ENCODE data around the gene SHC3. TPM values are rescaled to one million over a fixed set of nuclear protein-coding genes. Genes with fewer than 3 reads are reported as not detected.

Gene SHC3
- total RNA-seq, 2 donors from 2014 or later = not detected

GRCh38 chr9:89042984-89043383 lies 135.6 kb downstream of the SHC3 start:
- ATAC-seq (no peak), DNase-seq (ENCODE audit: low spot score) (no peak)
- no peak overlapping the region for H3K27ac Mint-ChIP-seq
- H3K27me3 Mint-ChIP-seq = peaks cover 7 to 25% of the 10 kb centered on the region in 2 donors
- H3K9me3 Mint-ChIP-seq = no peaks in the 10 kb centered on the region
- no peak overlapping the region for H3K4me3 Mint-ChIP-seq
- H3K36me3 Mint-ChIP-seq = no peaks in the 10 kb centered on the region
- H3K4me1 Mint-ChIP-seq (ENCODE audit: low read depth in 2 of 2) = no peaks in the 10 kb centered on the region

DNA sequence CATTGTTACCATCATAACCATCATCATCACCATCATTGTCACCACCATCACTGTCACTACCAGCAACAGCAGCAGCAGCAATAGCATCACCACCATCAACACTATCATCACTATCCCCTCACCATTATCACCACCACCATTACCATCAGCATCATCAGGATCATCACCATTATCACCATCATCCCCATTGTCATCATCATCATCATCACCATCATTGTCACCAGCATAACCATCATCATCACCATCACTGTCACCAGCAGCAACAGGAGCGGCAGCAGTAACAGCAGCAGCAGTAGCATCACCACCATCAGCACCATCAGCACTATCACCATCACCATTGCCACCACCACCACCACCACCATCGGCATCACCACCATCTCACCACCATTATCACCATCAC lies 139.0 kb downstream of the SHC3 start:
- Mint-ChIP-seq H3K27me3 (peaks cover 10 to 20% of the 10 kb centered on the region in 2 donors), H3K36me3 (no peaks in the 10 kb centered on the region), H3K4me3 (no peak overlapping the region), H3K27ac (no peak overlapping the region), H3K9me3 (no peaks in the 10 kb centered on the region), H3K4me1 (ENCODE audit: low read depth in 2 of 2) (no peaks in the 10 kb centered on the region)
- DNase-seq (ENCODE audit: low spot score) (no peak), ATAC-seq (no peak)

DNA sequence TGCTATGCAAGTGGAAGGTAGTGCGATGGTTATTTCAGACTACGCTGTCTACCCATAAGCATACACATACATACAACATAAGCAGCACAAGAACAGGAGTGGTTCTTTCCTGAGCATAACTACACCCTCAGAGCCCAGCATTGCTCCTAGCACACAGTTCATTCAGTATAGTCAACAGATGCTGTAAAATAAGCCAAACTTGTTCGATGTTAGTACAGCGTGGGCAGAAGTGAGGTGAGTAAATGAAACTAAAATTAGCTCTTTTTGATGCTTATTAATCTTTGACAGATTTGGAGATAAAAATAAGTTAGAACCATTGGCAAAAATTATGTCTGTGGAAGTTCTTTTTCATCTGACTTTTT lies 139.5 kb downstream of the SHC3 start:
- no peaks in the 10 kb centered on the region for H3K4me1 Mint-ChIP-seq (ENCODE audit: low read depth in 2 of 2)
- H3K36me3 Mint-ChIP-seq = no peaks in the 10 kb centered on the region
- DNase-seq (ENCODE audit: low spot score) (no peak), ATAC-seq (no peak)
- no peaks in the 10 kb centered on the region for H3K9me3 Mint-ChIP-seq
- H3K27me3 Mint-ChIP-seq = peaks cover 13 to 20% of the 10 kb centered on the region in 2 donors
- no peak overlapping the region for H3K4me3 Mint-ChIP-seq
- no peak overlapping the region for H3K27ac Mint-ChIP-seq

- Mint-ChIP-seq H3K4me1 (ENCODE audit: low read depth in 2 of 2) (no peaks in the 10 kb centered on the region), H3K4me3 (no peak overlapping the region), H3K27ac (no peak overlapping the region), H3K9me3 (no peaks in the 10 kb centered on the region), H3K27me3 (peaks cover 16 to 24% of the 10 kb centered on the region in 2 donors), H3K36me3 (no peaks in the 10 kb centered on the region)
- no peak for DNase-seq (ENCODE audit: low spot score)
- no peak for ATAC-seq
These were observed 140.1 kb downstream of the SHC3 start for GRCh38 chr9:89038382-89039103.

DNA sequence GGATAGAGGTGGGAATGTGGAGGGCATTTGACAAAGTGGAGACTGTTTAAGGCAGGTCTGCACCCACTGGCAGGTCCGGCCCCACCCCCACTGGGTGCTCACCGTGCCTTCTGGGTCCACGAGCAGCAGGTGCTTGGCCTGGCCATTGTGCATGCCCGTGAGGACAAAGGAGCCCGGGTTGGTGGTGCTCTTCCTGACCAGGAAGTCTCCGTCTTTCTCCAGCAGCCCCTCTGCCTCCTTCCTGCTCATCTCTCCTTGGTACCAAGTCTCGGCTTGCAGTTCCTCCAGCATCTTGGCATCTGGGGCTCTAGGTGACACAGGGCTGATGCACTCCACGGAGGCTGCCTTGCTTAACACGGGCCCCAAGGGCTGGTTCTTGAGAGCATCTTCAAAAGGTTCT lies 140.7 kb downstream of the SHC3 start:
- ATAC-seq (peak in 1 of 2 donors; percentile 28), DNase-seq (ENCODE audit: low spot score) (no peak)
- Mint-ChIP-seq H3K4me3 (no peak overlapping the region), H3K4me1 (ENCODE audit: low read depth in 2 of 2) (no peaks in the 10 kb centered on the region), H3K36me3 (no peaks in the 10 kb centered on the region), H3K27me3 (peaks cover 19 to 29% of the 10 kb centered on the region in 2 donors), H3K9me3 (no peaks in the 10 kb centered on the region), H3K27ac (no peak overlapping the region)

DNA sequence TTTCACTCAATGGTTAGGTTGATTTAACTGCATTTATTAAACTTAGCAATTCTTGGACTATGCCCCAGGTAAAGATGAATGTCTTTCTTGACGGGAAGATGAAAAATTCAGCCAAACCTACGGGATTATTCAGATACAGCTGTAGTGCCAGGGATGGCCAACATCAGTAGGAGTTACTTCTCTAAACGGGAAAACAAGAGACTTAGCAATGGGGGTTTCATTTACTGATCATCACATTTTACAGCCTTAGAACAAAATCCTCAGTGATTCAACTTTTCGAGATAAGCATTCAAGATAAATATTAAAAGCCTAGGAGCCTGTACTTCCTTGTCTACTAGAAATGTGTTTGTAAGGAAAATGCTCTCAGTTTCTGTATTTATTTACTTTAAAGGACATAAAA lies 141.3 kb downstream of the SHC3 start:
- H3K27ac Mint-ChIP-seq = no peak overlapping the region
- no peaks in the 10 kb centered on the region for H3K9me3 Mint-ChIP-seq
- ATAC-seq (no peak), DNase-seq (ENCODE audit: low spot score) (no peak)
- peaks cover 19 to 34% of the 10 kb centered on the region in 2 donors for H3K27me3 Mint-ChIP-seq
- H3K36me3 Mint-ChIP-seq = no peaks in the 10 kb centered on the region
- H3K4me3 Mint-ChIP-seq = no peak overlapping the region
- no peaks in the 10 kb centered on the region for H3K4me1 Mint-ChIP-seq (ENCODE audit: low read depth in 2 of 2)

GRCh38 chr9:89036891-89037290 lies 141.7 kb downstream of the SHC3 start:
- H3K4me3 Mint-ChIP-seq = no peak overlapping the region
- no peaks in the 10 kb centered on the region for H3K4me1 Mint-ChIP-seq (ENCODE audit: low read depth in 2 of 2)
- ATAC-seq (no peak), DNase-seq (ENCODE audit: low spot score) (no peak)
- no peaks in the 10 kb centered on the region for H3K36me3 Mint-ChIP-seq
- no peak overlapping the region for H3K27ac Mint-ChIP-seq
- H3K9me3 Mint-ChIP-seq = no peaks in the 10 kb centered on the region
- H3K27me3 Mint-ChIP-seq = peaks cover 19 to 34% of the 10 kb centered on the region in 2 donors

GRCh38 chr9:89036383-89036782 lies 142.2 kb downstream of the SHC3 start:
- Mint-ChIP-seq H3K27me3 (peaks cover 21 to 34% of the 10 kb centered on the region in 2 donors), H3K36me3 (no peaks in the 10 kb centered on the region), H3K27ac (no peak overlapping the region), H3K4me3 (no peak overlapping the region), H3K9me3 (no peaks in the 10 kb centered on the region), H3K4me1 (ENCODE audit: low read depth in 2 of 2) (no peaks in the 10 kb centered on the region)
- ATAC-seq = no peak
- no peak for DNase-seq (ENCODE audit: low spot score)

GRCh38 chr9:89032661-89033060 lies 146.0 kb downstream of the SHC3 start:
- Mint-ChIP-seq H3K27me3 (peaks cover 33 to 60% of the 10 kb centered on the region in 2 donors), H3K36me3 (peaks cover 8% of the 10 kb centered on the region), H3K9me3 (peaks cover 4% of the 10 kb centered on the region), H3K4me1 (ENCODE audit: low read depth in 2 of 2) (no peaks in the 10 kb centered on the region), H3K27ac (no peak overlapping the region), H3K4me3 (no peak overlapping the region)
- ATAC-seq (no peak), DNase-seq (ENCODE audit: low spot score) (no peak)

GRCh38 chr9:89032173-89032572 lies 146.4 kb downstream of the SHC3 start:
- Mint-ChIP-seq H3K4me3 (no peak overlapping the region), H3K9me3 (peaks cover 4% of the 10 kb centered on the region), H3K4me1 (ENCODE audit: low read depth in 2 of 2) (no peaks in the 10 kb centered on the region), H3K36me3 (peaks cover 8% of the 10 kb centered on the region), H3K27me3 (peaks cover 35 to 65% of the 10 kb centered on the region in 2 donors), H3K27ac (no peak overlapping the region)
- DNase-seq (ENCODE audit: low spot score) (no peak), ATAC-seq (no peak)

GRCh38 chr9:89029788-89030187 lies 148.8 kb downstream of the SHC3 start:
- Mint-ChIP-seq H3K27ac (no peak overlapping the region), H3K9me3 (peaks cover 4% of the 10 kb centered on the region), H3K36me3 (peaks cover 8% of the 10 kb centered on the region), H3K4me1 (ENCODE audit: low read depth in 2 of 2) (no peaks in the 10 kb centered on the region), H3K27me3 (peaks cover 35 to 52% of the 10 kb centered on the region in 2 donors), H3K4me3 (no peak overlapping the region)
- ATAC-seq (no peak), DNase-seq (ENCODE audit: low spot score) (no peak)

- ATAC-seq (no peak), DNase-seq (ENCODE audit: low spot score) (no peak)
- Mint-ChIP-seq H3K36me3 (peaks cover 8% of the 10 kb centered on the region), H3K27me3 (peaks cover 27 to 38% of the 10 kb centered on the region in 2 donors), H3K4me3 (no peak overlapping the region), H3K9me3 (peaks cover 4% of the 10 kb centered on the region), H3K4me1 (ENCODE audit: low read depth in 2 of 2) (no peaks in the 10 kb centered on the region), H3K27ac (no peak overlapping the region)
These were observed 151.7 kb downstream of the SHC3 start for GRCh38 chr9:89026876-89027275.

GRCh38 chr9:89025553-89025952 lies 153.1 kb downstream of the SHC3 start:
- H3K9me3 Mint-ChIP-seq = peaks cover 4% of the 10 kb centered on the region
- no peak overlapping the region for H3K27ac Mint-ChIP-seq
- H3K4me1 Mint-ChIP-seq (ENCODE audit: low read depth in 2 of 2) = no peaks in the 10 kb centered on the region
- no peak for DNase-seq (ENCODE audit: low spot score)
- no peak for ATAC-seq
- no peak overlapping the region for H3K4me3 Mint-ChIP-seq
- peaks cover 8% of the 10 kb centered on the region for H3K36me3 Mint-ChIP-seq
- peaks cover 26 to 28% of the 10 kb centered on the region in 2 donors for H3K27me3 Mint-ChIP-seq

DNA sequence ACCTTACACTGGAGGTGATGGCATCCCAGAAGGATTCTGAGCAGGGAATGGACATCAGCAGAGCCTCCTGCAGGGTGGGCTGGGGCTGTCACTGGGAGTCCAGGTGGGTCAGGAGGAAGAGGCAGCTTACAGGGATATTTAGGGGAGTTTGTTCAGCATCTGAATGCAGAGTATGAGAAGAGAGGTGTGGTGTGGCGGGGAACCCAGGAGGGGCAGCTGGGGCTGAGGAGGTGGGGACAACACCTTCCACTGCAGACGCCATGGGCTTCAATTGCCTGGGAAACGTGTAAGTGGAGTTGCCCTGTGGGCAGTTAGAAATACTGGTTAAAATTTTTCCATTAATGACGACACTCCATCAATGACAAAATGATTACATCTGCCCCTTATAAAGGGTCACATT lies 153.9 kb downstream of the SHC3 start:
- H3K4me1 Mint-ChIP-seq (ENCODE audit: low read depth in 2 of 2) = no peaks in the 10 kb centered on the region
- peak in 1 of 2 donors; percentile 19 for ATAC-seq
- H3K9me3 Mint-ChIP-seq = peaks cover 4% of the 10 kb centered on the region
- peaks cover 7% of the 10 kb centered on the region for H3K36me3 Mint-ChIP-seq
- H3K27ac Mint-ChIP-seq = no peak overlapping the region
- peaks cover 19 to 23% of the 10 kb centered on the region in 2 donors for H3K27me3 Mint-ChIP-seq
- no peak overlapping the region for H3K4me3 Mint-ChIP-seq
- DNase-seq (ENCODE audit: low spot score) = no peak

GRCh38 chr9:89023740-89024139 lies 154.9 kb downstream of the SHC3 start:
- Mint-ChIP-seq H3K9me3 (no peaks in the 10 kb centered on the region), H3K4me1 (ENCODE audit: low read depth in 2 of 2) (no peaks in the 10 kb centered on the region), H3K27me3 (peaks cover 13 to 19% of the 10 kb centered on the region in 2 donors), H3K36me3 (no peaks in the 10 kb centered on the region), H3K27ac (no peak overlapping the region), H3K4me3 (no peak overlapping the region)
- DNase-seq (ENCODE audit: low spot score) = no peak
- no peak for ATAC-seq
